ENCODE data around the gene OPCML.

The OPCML gene

DNA sequence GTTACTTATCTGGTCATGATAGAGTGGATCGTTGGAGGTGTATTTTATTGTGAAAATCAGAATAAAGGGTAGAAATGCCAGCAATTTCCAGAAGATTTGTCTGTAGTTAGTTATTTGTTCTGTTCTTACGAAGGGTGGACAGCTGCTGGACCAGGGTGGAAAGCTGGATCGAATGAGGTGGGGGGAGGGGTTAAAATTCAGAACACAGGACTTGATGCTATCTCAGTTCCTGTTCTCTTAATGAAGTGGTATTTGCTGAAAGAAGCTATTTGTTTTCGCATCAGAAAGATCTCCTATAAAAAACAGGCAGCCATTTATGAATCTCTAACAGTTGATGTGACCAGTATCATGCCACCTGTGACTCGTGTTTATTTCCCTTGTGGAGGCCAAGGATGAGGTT, 556.2 kb downstream of the OPCML start:
- TF ChIP-seq, protein P1, sequence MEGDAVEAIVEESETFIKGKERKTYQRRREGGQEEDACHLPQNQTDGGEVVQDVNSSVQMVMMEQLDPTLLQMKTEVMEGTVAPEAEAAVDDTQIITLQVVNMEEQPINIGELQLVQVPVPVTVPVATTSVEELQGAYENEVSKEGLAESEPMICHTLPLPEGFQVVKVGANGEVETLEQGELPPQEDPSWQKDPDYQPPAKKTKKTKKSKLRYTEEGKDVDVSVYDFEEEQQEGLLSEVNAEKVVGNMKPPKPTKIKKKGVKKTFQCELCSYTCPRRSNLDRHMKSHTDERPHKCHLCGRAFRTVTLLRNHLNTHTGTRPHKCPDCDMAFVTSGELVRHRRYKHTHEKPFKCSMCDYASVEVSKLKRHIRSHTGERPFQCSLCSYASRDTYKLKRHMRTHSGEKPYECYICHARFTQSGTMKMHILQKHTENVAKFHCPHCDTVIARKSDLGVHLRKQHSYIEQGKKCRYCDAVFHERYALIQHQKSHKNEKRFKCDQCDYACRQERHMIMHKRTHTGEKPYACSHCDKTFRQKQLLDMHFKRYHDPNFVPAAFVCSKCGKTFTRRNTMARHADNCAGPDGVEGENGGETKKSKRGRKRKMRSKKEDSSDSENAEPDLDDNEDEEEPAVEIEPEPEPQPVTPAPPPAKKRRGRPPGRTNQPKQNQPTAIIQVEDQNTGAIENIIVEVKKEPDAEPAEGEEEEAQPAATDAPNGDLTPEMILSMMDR (IDR thresholded peaks at IDR 0.05): no peak

DNA sequence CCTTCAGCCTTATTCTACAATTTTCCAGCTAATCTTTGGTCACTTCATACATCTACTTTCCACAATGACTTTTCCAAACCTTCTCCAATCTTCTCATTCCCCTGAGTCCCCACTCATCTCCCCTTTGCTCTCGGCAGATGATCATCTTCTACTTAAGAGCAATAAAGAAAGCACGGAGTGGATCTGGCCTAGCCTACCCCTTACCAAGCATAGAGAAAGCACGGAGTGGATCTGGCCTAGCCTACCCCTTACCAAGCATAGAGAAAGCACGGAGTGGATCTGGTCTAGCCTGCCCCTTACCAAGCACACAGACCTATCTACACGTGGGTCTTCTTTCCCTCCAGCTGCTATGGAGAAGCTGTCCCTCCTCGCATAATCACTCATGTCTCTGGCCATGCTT, 558.6 kb downstream of the OPCML start:
- TF ChIP-seq, protein P1 (IDR thresholded peaks at IDR 0.05): no peak

DNA sequence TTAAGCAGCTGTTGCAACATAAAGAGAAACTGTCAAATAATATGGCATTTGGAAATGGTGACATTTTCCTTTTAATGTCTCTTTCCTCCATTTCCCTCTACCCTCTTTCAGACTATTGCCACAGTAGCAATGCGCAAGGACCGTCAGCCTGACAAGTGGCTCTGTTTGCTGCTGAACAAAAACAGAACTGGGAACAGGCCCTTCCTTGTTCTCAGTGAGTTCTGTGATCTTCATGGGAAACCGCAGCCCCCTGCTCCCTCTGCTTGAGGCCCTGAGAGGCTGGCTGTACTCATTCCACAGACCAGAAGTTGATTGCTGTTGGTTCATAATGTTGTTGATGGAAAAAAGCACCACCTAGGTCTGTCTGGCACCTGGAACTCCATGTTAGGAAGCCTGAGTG, 559.7 kb downstream of the OPCML start:
- TF ChIP-seq, protein P1 (IDR thresholded peaks at IDR 0.05): no peak

DNA sequence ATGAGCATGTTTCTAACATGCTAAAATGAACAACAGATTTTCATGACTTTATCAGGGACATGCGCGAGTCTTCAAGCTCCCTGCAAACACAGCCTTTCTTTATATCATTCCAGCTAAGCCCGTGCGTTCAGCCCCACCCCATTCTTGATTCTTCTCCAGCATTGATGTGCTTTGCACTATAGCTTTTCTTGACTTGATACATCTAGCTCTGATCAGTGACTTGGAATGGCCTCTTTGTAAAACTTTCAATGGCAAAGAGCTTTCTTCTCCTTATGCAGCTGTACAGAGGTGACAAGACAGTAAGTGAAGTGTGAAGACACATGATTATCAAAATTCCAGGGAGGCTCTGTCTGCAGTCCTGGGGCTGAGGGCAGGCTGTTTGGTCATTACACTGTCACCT, 561.0 kb downstream of the OPCML start:
- TF ChIP-seq, protein P1 (IDR thresholded peaks at IDR 0.05): no peak

DNA sequence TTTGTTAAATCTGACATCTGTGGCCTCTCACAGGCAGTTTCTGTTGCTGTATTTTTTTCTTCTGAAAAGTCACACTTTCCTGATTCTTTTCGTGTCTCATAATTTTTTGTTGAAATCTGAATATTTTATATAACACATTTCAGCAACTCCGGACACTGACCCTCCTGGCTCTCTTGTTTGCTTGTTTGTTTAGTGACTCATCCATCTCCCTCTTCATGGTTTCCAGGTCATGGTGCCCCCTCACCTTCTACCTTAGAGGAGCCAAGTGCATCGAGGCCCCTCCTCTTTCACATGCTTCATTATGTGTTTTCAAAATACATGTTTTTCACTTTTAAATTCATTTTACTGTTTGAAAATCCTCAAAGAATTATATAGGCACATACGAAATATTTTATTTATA, 562.4 kb downstream of the OPCML start:
- TF ChIP-seq, protein P1 (IDR thresholded peaks at IDR 0.05): no peak

DNA sequence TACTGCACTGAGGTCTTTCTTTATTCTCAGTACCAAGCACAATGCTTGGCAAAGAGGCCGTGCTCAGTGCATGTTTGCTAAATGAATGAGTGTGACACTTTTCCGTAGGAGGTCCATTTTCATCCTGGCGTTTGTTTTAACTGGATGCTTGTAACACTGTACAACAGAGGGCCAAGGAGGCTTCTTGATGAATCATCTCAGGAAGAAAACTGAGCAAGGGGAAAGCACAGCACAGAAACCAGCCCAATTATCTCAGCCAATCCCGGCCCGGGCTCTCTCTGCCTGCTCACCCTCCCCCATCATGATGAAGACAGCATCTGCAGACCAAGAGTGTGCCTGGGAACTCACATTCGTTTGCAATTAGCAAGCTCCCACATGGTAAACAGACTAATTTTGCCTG, 570.3 kb downstream of the OPCML start:
- TF ChIP-seq, protein P1 (IDR thresholded peaks at IDR 0.05): no peak

DNA sequence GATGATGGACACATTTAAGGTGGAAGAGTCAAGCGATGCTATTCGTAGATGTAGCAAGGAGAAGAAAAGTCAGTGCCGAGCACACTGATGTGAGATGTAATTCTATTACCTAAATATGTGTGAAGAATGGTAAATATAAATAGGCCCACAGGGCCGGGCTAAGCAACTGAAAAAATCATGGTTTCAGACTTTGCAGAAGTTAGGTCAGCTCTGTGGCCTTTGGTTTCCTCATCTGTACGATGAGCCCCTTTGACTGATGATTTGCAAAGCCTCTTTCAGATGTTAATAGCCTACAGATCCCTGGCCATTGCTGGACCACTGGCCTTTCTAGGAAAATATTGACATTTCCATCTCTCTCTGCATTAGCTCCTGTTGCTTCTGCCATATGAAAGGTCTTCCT, 570.8 kb downstream of the OPCML start:
- TF ChIP-seq, protein P1 (IDR thresholded peaks at IDR 0.05): no peak
